Transverse colon (tissue), 4 donors: ENCODE results near the gene ZSWIM1. TPM values are rescaled to one million over a fixed set of nuclear protein-coding genes. Genes with fewer than 3 reads are reported as not detected.

Experiments used
- DNase-seq: peaks from one replicate; pipeline ENCODE4 v3.0.0-alpha.2; 2019
- H3K27ac ChIP-seq, 4 donors: fragments of 200-600 bp; sonication (generic); 2 replicates each; pipeline ENCODE4 v1.5.1; 2016 to 2018; ENCODE audit warnings: inconsistent platforms in 4 of 4
- H3K27me3 ChIP-seq: fragments of 200-600 bp; sonication (generic); 2 replicates; pipeline ENCODE4 v1.5.1; 2017; ENCODE audit warnings: inconsistent platforms
- H3K36me3 ChIP-seq, 4 donors: fragments of 200-600 bp; sonication (generic); 2 replicates each; pipeline ENCODE4 v1.5.1; 2017 to 2019; ENCODE audit warnings: inconsistent platforms in 4 of 4
- H3K4me1 ChIP-seq, 4 donors: fragments of 200-600 bp; sonication (generic); 2 replicates each; pipeline ENCODE4 v1.5.1; 2017 to 2020; ENCODE audit warnings: inconsistent platforms in 4 of 4
- H3K4me3 ChIP-seq, 4 donors: fragments of 200-600 bp; sonication (generic); 1 replicate in 1 of 4; 2 replicates in 3 of 4; pipeline versions ENCODE4 v1.5.1 to v1.6.1; 2017 to 2019; ENCODE audit warnings: inconsistent platforms in 4 of 4
- H3K9me3 ChIP-seq, 2 donors: fragments of 200-600 bp; sonication (generic); 2 replicates each; pipeline ENCODE4 v1.5.1; 2017 to 2019; ENCODE audit warnings: inconsistent platforms in 2 of 2
- CTCF ChIP-seq, 5 experiments: fragments of 200-600 bp in 3 of 5; fragments of 450-650 bp in 2 of 5; sonication (generic) in 3 of 5; IDR thresholded peaks; 1 replicate in 2 of 5; 2 replicates in 3 of 5; pipeline ENCODE4 v1.5.1; 2016 to 2017; ENCODE audit warnings: antibody characterized with exemption in 5 of 5, inconsistent platforms in 3 of 5, mild to moderate bottlenecking in 2 of 5, moderate library complexity in 1 of 5
- EP300 ChIP-seq: sonication (generic); formaldehyde crosslinking; IDR thresholded peaks from one replicate; pipeline ENCODE4 v1.6.1; 2017; ENCODE audit warnings: antibody characterized with exemption, low read depth
- POLR2A ChIP-seq: fragments of 450-650 bp; IDR thresholded peaks from one replicate; pipeline ENCODE4 v1.6.1; 2016; ENCODE audit warnings: antibody characterized with exemption, mild to moderate bottlenecking, moderate library complexity
- POLR2AphosphoS5 ChIP-seq, 3 donors: sonication (generic); formaldehyde crosslinking; IDR thresholded peaks; one replicate each; pipeline ENCODE4 v1.6.1; 2016; ENCODE audit warnings: antibody characterized with exemption in 3 of 3
- WGBS, 2 donors: methylation state at CpG; one replicate each; pipeline ENCODE4 v1.1.5; 2018; ENCODE audit warnings: low coverage in 1 of 2; 5-methylcytosine and 5-hydroxymethylcytosine counted together
- in situ Hi-C, 4 donors: fragments of 200-750 bp; cut with MboI; loops; one replicate each; pipeline versions ENCODE4 v1.15.0 to v1.15.1; 2017; ENCODE audit warnings: low sequenced_read_pairs in 3 of 4, low pct_ligation_motif_present in 1 of 4, low pct_unique_long_range_greater_than_20kb in 1 of 4
- intact Hi-C: fragments of 100-400 bp; cut with DNase I; formaldehyde crosslinking; loops from one replicate; pipeline ENCODE4 v1.15.1; 2023; ENCODE audit warnings: low total_unique reads
- total RNA-seq, 4 donors: library from RNA; depleted of rRNA; stranded (reverse); fragments of >200 nt; gene quantifications; one replicate each; pipeline ENCODE4 v1.1.0, GENCODE V29; 2016

Gene ZSWIM1
- total RNA-seq, 4 donors from 2014 or later = 11.0 to 82.6 (median 16.0) TPM

- intact Hi-C loops = no loop called here
- no peak for TF ChIP-seq EP300
- no peak for TF ChIP-seq POLR2A
- TF ChIP-seq POLR2AphosphoS5 (IDR thresholded peaks at IDR 0.05) = no peak
- TF ChIP-seq CTCF (IDR thresholded peaks at IDR 0.05) = no peak
- Histone ChIP-seq H3K27me3 (no peaks in the 10 kb centered on the region), H3K36me3 (peaks cover 0 to 7% (median 0%) of the 10 kb centered on the region in 4 donors), H3K4me3 (peak overlapping the region; percentile 55 to 95 (median 82)), H3K9me3 (no peaks in the 10 kb centered on the region), H3K27ac (peak overlapping the region; percentile 84 to 92 (median 89)), H3K4me1 (peaks cover 13 to 68% (median 36%) of the 10 kb centered on the region in 4 donors)
- DNase-seq = no peak
- 7 to 50% methylated on average over 1 to 10 of the region's 13 CpGs for WGBS, 2 donors
- in situ Hi-C loops = no loop called here
These were observed 23.2 kb upstream of the ZSWIM1 start for GRCh38 chr20:45857882-45858216.

GRCh38 chr20:45859916-45860315 is 21.1 kb upstream of the ZSWIM1 start:
- DNase-seq = no peak
- TF ChIP-seq CTCF (IDR thresholded peaks at IDR 0.05) (no peak), EP300 (no peak), POLR2AphosphoS5 (IDR thresholded peaks at IDR 0.05) (no peak), POLR2A (no peak)
- H3K4me3 ChIP-seq = no peak overlapping the region
- H3K27me3 ChIP-seq = no peaks in the 10 kb centered on the region
- in situ Hi-C loops (no loop called here), intact Hi-C loops (no loop called here)
- no peaks in the 10 kb centered on the region for H3K9me3 ChIP-seq
- no peak overlapping the region for H3K27ac ChIP-seq
- WGBS, 2 donors = 95 to 98% methylated on average over 3 to 5 of the region's 5 CpGs
- peaks cover 13 to 73% (median 36%) of the 10 kb centered on the region in 4 donors for H3K4me1 ChIP-seq
- no peaks in the 10 kb centered on the region for H3K36me3 ChIP-seq

GRCh38 chr20:45860560-45861220 is 20.3 kb upstream of the ZSWIM1 start:
- WGBS, 2 donors = 66 to 68% methylated on average over 6 to 7 of the region's 7 CpGs
- peak overlapping the region; percentile 52 to 63 (median 58) for H3K27ac ChIP-seq
- H3K36me3 ChIP-seq = no peaks in the 10 kb centered on the region
- no peak for TF ChIP-seq POLR2AphosphoS5 (IDR thresholded peaks at IDR 0.05)
- TF ChIP-seq EP300 = no peak
- TF ChIP-seq CTCF (IDR thresholded peaks at IDR 0.05) = no peak
- no peak for TF ChIP-seq POLR2A
- intact Hi-C loops (no loop called here), in situ Hi-C loops (no loop called here)
- H3K4me1 ChIP-seq = peaks cover 7 to 65% (median 34%) of the 10 kb centered on the region in 4 donors
- H3K9me3 ChIP-seq = no peaks in the 10 kb centered on the region
- no peaks in the 10 kb centered on the region for H3K27me3 ChIP-seq
- H3K4me3 ChIP-seq = no peak overlapping the region
- DNase-seq = no peak

- Histone ChIP-seq H3K9me3 (no peaks in the 10 kb centered on the region), H3K36me3 (no peaks in the 10 kb centered on the region), H3K4me3 (no peak overlapping the region), H3K4me1 (peaks cover 0 to 64% (median 30%) of the 10 kb centered on the region in 4 donors), H3K27ac (peak overlapping the region; percentile 52 to 63 (median 58)), H3K27me3 (no peaks in the 10 kb centered on the region)
- intact Hi-C loops = no loop called here
- TF ChIP-seq CTCF (IDR thresholded peaks at IDR 0.05) (no peak), POLR2A (no peak), EP300 (no peak), POLR2AphosphoS5 (IDR thresholded peaks at IDR 0.05) (no peak)
- no peak for DNase-seq
- WGBS, 2 donors = 69 to 83% methylated on average over 6 to 7 of the region's 7 CpGs
- in situ Hi-C loops = no loop called here
These were observed 19.6 kb upstream of the ZSWIM1 start for GRCh38 chr20:45861221-45862075.
